PC-9 (cell line): ENCODE measurements around the gene JHY. TPM values are rescaled to one million over a fixed set of nuclear protein-coding genes. Genes with fewer than 3 reads are reported as not detected.

Source experiments
- BruUV-seq: library from RNA; stranded (reverse); fragments of 400-500 nt; replicated peaks from 2 replicates; lab custom pipeline; 2021; lab: Mats Ljungman, UMichigan
- CTCF ChIA-PET: fragments of 300-600 bp; sonication (Branson Sonifier 250); formaldehyde crosslinking; loops from one replicate; lab custom pipeline; 2022; ENCODE audit warnings: antibody characterized with exemption; lab: Charles Lee
- POLR2A ChIA-PET: fragments of 300-600 bp; sonication (Branson Sonifier 250); formaldehyde crosslinking; loops from one replicate; lab custom pipeline; 2022; ENCODE audit warnings: antibody characterized with exemption; ENCODE audit not compliant: unreplicated experiment; lab: Charles Lee
- DNase-seq, 2 experiments: peaks; one replicate each; pipeline versions ENCODE4 v3.0.0 to v3.0.0-alpha.2; 2015 to 2022; ENCODE audit warnings: mixed read lengths in 1 of 2
- H2AFZ ChIP-seq: fragments of 200-600 bp; sonication (generic); 2 replicates; pipeline ENCODE4 v1.8.1; 2017; ENCODE audit warnings: antibody characterized with exemption
- H3F3A ChIP-seq: fragments of 200-600 bp; sonication (generic); 2 replicates; pipeline ENCODE4 v1.8.1; 2017; ENCODE audit warnings: antibody characterized with exemption, mild to moderate bottlenecking, low read depth; ENCODE audit not compliant: insufficient read depth
- H3K27ac ChIP-seq: fragments of 200-600 bp; sonication (generic); 2 replicates; pipeline ENCODE4 v1.6.1; 2016; ENCODE audit warnings: mixed run types
- H3K27me3 ChIP-seq: fragments of 200-600 bp; sonication (generic); 2 replicates; pipeline ENCODE4 v1.6.1; 2016; ENCODE audit warnings: low read depth, mixed run types; ENCODE audit not compliant: insufficient read depth
- H3K36me3 ChIP-seq: fragments of 200-600 bp; sonication (generic); 2 replicates; pipeline ENCODE4 v1.6.1; 2016; ENCODE audit warnings: low read depth, mixed run types
- H3K4me1 ChIP-seq: fragments of 200-600 bp; sonication (generic); replicated peaks from 2 replicates; pipeline ENCODE4 v1.6.1; 2016; ENCODE audit warnings: mixed run types; ENCODE audit not compliant: insufficient read depth
- H3K4me2 ChIP-seq: fragments of 200-600 bp; sonication (generic); 2 replicates; pipeline ENCODE4 v1.6.1; 2017; ENCODE audit warnings: mixed run types
- H3K4me3 ChIP-seq: fragments of 200-600 bp; sonication (generic); 2 replicates; pipeline ENCODE4 v1.6.1; 2016; ENCODE audit warnings: mixed run types
- H3K79me2 ChIP-seq: fragments of 200-600 bp; sonication (generic); 2 replicates; pipeline ENCODE4 v1.6.1; 2017; ENCODE audit warnings: low read depth, mixed run types
- H3K9me2 ChIP-seq: fragments of 200-600 bp; sonication (generic); 2 replicates; pipeline ENCODE4 v1.8.1; 2017; ENCODE audit warnings: mild to moderate bottlenecking; ENCODE audit not compliant: insufficient read depth
- H3K9me3 ChIP-seq: fragments of 200-600 bp; sonication (generic); 2 replicates; pipeline ENCODE4 v1.8.1; 2016; ENCODE audit warnings: low read depth; ENCODE audit not compliant: insufficient read depth
- H4K20me1 ChIP-seq: fragments of 200-600 bp; sonication (generic); 2 replicates; pipeline ENCODE4 v1.8.1; 2017; ENCODE audit not compliant: insufficient read depth
- CTCF ChIP-seq: fragments of 200-600 bp; sonication (generic); conservative IDR thresholded peaks from 2 replicates; pipeline ENCODE4 v1.6.1; 2017; ENCODE audit warnings: mixed run types, antibody characterized with exemption, mild to moderate bottlenecking, moderate library complexity
- EZH2 ChIP-seq: fragments of 200-600 bp; sonication (generic); IDR thresholded peaks from 2 replicates; pipeline ENCODE4 v1.8.0; 2017; ENCODE audit warnings: antibody characterized with exemption, low read depth
- intact Hi-C: fragments of 100-400 bp; cut with micrococcal nuclease; formaldehyde crosslinking; loops from one replicate; pipeline ENCODE4 v1.10.0; 2022; ENCODE audit not compliant: unreplicated experiment
- total RNA-seq: library from RNA; stranded (reverse); gene quantifications from 2 replicates; pipeline ENCODE4 v1.2.3, GENCODE V29; 2021

JHY gene
- total RNA-seq, 1 experiment from 2014 or later = 6.2 TPM

DNA sequence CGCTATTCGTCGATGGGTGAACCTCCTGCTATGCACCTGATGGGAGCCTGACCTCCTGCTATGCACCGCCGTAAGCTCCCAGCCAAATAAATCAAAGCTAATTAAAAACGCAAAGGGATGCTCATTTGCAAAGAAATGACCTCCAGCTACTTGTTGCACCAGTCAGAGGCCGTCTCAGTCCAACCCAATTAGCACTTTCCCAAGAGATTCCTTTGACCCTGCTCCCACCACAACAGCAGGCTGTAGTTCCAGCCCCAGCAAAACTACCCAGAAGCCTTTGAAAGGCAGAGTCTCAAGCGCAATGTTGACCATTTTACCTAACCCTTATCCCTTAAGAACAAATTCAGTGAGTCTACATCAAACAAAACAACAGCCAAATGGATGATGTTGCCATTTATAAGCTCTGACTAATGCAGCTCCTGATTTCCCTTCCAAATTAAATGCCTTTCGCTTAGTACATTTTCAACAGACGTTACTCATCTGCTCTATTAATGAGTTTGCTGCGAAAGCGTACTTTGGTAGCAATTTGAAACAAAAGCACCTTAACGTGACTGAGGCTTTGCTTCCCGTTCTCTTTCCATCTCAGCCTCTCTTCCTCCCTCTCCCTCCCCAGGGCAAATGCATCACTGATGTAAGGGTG is 116.3 kb downstream of the JHY start:
- no peaks in the 10 kb centered on the region for H3K79me2 ChIP-seq
- BruUV-seq = no TSS peak
- ChIA-PET CTCF (interaction anchor here (0.6 kb wide), 1 partner anchor 112 kb away, joined by 3 read pairs; no protein-coding TSS in a partner anchor), POLR2A (no interaction called here)
- no peaks in the 10 kb centered on the region for H3K36me3 ChIP-seq
- H3K4me3 ChIP-seq = no peak overlapping the region
- no peaks in the 10 kb centered on the region for H3K9me2 ChIP-seq
- DNase-seq = no peak
- H3K9me3 ChIP-seq = no peaks in the 10 kb centered on the region
- H3K4me1 ChIP-seq = no peaks in the 10 kb centered on the region
- no peak overlapping the region for H2AFZ ChIP-seq
- H3K4me2 ChIP-seq = no peak overlapping the region
- intact Hi-C loops = no loop called here
- no peaks in the 10 kb centered on the region for H4K20me1 ChIP-seq
- no peaks in the 10 kb centered on the region for H3F3A ChIP-seq
- no peak for TF ChIP-seq CTCF
- no peak for TF ChIP-seq EZH2
- no peak overlapping the region for H3K27ac ChIP-seq
- H3K27me3 ChIP-seq = peaks cover 30% of the 10 kb centered on the region

GRCh38 chr11:123000721-123001120 is 118.2 kb downstream of the JHY start:
- Histone ChIP-seq H3K9me3 (no peaks in the 10 kb centered on the region), H3K27me3 (peaks cover 23% of the 10 kb centered on the region), H3K4me1 (no peaks in the 10 kb centered on the region), H2AFZ (no peak overlapping the region), H4K20me1 (no peaks in the 10 kb centered on the region), H3F3A (no peaks in the 10 kb centered on the region), H3K4me2 (no peak overlapping the region), H3K27ac (no peak overlapping the region), H3K9me2 (no peaks in the 10 kb centered on the region), H3K79me2 (no peaks in the 10 kb centered on the region), H3K36me3 (no peaks in the 10 kb centered on the region), H3K4me3 (no peak overlapping the region)
- TF ChIP-seq EZH2 (no peak), CTCF (no peak)
- no peak for DNase-seq
- ChIA-PET CTCF (interaction anchor here (0.6 kb wide), 1 partner anchor 117 kb away, joined by 4 read pairs; no protein-coding TSS in a partner anchor), POLR2A (interaction anchor here (0.7 kb wide), 1 partner anchor 54 kb away, joined by 12 read pairs; no protein-coding TSS in a partner anchor)
- intact Hi-C loops = no loop called here
- BruUV-seq = no TSS peak

DNA sequence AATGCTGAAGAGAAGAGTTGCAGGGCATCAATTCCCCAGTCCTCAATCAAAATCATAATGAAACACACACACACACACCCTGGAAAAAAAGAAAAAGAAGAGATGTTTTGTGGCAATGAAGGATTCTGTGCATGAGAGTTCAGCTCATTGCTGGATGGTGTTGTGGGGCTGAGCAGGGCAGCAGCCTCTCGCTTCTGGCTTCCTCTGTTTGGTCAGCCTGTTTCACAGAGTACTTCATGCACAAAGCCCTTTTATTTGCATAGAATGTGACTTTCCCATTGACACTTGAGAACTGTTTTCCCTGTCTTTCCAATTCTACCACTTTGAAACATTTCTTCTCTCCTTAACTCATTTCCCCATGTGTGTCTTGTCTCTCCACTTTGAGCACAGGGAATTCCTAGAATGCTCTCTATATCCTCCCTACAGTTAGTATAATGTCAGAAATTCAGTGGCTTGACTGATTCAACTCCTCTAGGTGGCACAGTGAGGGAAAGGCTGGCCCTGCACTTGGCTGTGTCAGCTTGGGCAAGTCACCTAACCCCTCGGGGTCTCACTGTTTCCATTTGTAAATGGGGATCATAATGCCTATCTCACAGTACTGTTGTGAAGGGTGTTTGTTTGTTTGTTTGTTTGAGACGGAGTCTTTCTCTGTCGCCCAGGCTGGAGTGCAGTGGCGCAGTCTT is 124.4 kb downstream of the JHY start:
- H3K4me1 ChIP-seq = no peaks in the 10 kb centered on the region
- BruUV-seq = no TSS peak

More for the DNA sequence above, 124.4 kb downstream of the JHY start:
- Histone ChIP-seq H3K4me3 (no peak overlapping the region), H3K79me2 (no peaks in the 10 kb centered on the region), H3F3A (no peaks in the 10 kb centered on the region), H4K20me1 (no peaks in the 10 kb centered on the region), H3K27ac (no peak overlapping the region), H3K36me3 (no peaks in the 10 kb centered on the region), H3K9me3 (no peaks in the 10 kb centered on the region), H3K27me3 (peaks cover 3% of the 10 kb centered on the region; the same call in 1 of the 2 replicates), H3K4me2 (no peak overlapping the region), H2AFZ (no peak overlapping the region), H3K9me2 (no peaks in the 10 kb centered on the region)
- CTCF ChIA-PET = no interaction called here
- no peak for DNase-seq
- intact Hi-C loops = no loop called here
- TF ChIP-seq CTCF (no peak), EZH2 (no peak)
- POLR2A ChIA-PET = no interaction called here

Other genes with a start within 250 kb of the JHY start
- gene UBASH3B, start 227.0 kb upstream of the JHY start, total RNA-seq = 80.3 and 81.9 TPM in 2 replicates
- gene CRTAM, start 44.3 kb upstream of the JHY start, total RNA-seq = not detected in 2 replicates
- gene BSX, start 99.1 kb downstream of the JHY start, total RNA-seq = not detected in 2 replicates
- gene HSPA8, start 179.4 kb downstream of the JHY start, total RNA-seq = 796 and 1,103 TPM in 2 replicates